Measurements from ENCODE around the gene SLC39A9.

The SLC39A9 gene

DNA sequence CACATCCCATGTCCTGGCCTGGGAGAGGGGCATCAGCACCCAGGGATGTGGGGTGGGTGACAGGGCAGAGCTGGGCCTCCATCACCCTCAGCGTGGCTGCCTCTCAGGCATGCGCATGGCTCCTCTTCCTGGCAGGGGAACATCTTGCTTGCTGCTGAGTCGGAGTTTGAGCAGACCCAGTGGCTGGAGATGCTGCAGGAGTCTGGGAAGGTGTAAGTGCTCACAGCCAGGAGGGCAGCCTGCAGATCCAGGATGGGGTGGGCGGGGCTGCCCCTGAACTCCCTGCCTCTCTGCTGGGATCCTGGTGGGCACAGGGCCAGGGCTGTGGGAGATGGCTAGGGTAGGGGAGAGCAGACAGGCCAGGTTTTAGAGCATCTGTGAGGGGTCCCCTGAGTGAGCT, 102.2 kb downstream of the SLC39A9 start:
- DNase-seq (ENCODE audit: low spot score) = no peak

DNA sequence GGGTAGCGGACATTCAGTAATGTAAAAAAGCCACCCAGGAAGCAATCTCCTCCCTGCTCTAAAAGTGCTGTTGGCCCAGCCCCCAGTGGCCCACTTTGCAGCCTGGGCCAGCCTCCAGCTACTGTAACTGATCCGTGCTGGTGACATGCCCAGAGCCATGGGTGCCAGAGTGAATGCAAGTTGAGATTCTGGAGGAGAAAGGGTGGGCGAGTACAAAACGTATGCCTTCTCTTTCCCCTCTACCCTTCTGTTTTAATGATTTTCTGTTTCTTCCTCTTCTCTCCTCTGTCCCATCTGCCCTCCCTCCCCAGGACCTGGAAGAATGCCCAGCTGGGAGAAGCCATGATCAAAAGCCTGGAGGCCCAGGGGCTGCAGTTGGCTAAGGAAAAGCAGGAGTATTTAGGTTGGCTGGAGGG, 102.9 kb downstream of the SLC39A9 start:
- no peak for DNase-seq (ENCODE audit: low spot score)

DNA sequence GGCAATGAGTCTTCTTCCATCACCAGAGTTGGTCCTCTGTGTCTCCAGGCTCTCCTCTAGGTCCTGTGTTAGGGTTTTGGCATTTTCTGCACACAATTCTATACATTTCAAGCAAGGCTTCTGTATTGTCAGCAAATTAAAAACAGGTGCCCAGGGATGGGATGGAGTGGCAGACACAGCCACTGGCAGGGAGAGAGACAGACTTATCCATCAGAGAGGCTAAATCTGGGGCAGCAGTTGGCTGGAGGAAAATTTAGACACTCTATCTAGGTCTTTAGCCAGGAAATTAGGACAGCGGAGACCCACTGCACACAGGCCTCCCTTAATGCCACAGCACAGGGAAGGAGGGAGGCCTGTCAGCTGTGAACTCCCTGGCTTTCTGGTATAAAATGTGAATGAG, 106.3 kb downstream of the SLC39A9 start:
- no peak for DNase-seq (ENCODE audit: low spot score)

DNA sequence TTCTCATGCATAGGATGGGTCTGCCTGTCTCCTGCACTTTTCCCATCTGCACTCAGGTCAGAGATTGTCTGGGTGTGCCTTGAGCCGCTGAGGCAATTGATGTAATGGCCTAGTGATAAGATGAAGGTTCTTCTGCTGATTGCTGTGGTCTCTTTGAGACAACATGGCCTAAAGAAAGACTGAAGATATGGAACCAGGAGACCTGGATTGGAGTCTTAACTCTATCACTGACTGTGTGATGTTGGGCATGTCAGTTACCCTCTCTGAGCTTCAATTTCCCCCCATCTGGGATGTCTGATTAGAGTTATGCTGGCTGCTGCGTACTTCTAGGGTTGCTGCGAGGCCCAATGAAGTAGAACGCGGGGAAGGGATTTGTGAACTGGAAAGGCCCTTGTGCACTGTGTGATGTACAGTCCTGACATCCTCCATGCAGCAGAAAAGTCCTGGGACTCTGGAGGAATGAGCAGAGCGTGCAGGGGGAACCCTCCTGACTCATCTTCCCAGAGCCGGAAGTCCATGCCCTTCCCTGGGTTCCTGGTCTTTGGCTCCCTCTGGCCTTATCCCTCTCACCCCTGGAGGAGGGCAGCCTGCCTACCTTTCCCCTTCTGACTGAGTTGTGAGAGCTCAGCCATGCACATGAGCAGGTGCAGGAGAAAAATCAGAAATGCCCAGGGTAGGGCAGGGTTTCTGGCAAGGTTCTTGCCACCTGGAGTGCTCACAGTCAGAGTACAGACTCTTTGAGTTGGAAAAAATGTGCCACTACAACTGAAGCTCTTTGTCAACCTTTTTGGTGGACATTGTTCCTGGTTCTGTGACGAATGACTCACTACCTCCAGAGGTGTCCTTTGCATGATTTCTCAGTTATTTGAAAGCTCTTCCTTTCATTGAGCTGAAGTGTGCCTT, 107.1 kb downstream of the SLC39A9 start:
- DNase-seq (ENCODE audit: low spot score) = no peak

DNA sequence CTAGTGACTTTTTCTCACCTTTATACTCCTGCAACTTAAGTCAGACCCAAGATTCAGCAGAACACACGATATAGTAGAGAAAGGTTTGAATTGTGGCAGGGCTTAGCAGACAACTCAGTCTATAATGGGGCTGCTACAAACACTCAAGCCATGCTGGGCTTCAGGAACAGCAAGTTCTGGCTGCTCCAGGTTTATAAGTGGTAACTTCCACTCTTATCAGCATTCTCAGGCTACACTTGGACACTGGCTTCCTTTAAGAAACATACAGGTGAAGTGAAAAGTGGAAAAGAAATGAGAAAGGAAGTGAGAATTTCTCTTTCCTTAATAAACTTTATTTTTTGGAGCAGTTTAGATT, 107.7 kb downstream of the SLC39A9 start:
- no peak for DNase-seq (ENCODE audit: low spot score)
